Fibroblast of skin of scalp (primary cell): ENCODE results near the gene SEPHS2. TPM values are rescaled to one million over a fixed set of nuclear protein-coding genes. Genes with fewer than 3 reads are reported as not detected.
"Not testable (repeated sequence)": the region's sequence is repeated elsewhere in the genome, so short reads cannot be mapped to it uniquely, and the experiment has no call there.

Experiments
- DNase-seq: peaks from one replicate; pipeline ENCODE4 v3.0.0-alpha.2; 2013
- polyA plus RNA-seq, 2 experiments: library from polyadenylated mRNA; unstranded; fragments of 120-200 nt; gene quantifications; one replicate each; pipeline ENCODE4 v1.2.1, GENCODE V29; 2013; ENCODE audit not compliant: insufficient read length in 2 of 2

The SEPHS2 gene
- polyA plus RNA-seq (2013, experiment 1 of 2; ENCODE audit: insufficient read length) = 36.3 TPM
- polyA plus RNA-seq (2013, experiment 2 of 2; ENCODE audit: insufficient read length) = 36.5 TPM

- DNase-seq = peak; percentile 98
Observed at GRCh38 chr16:30445408-30446202, at the start of gene SEPHS2. Gene SEPHS2 (minus strand): TSS chr16:30445874. CDS start chr16:30445727, 147 bp downstream.

GRCh38 chr16:30494709-30495108 lies 49.0 kb upstream of the SEPHS2 start:
- no peak for DNase-seq

GRCh38 chr16:30493941-30494488 lies 48.3 kb upstream of the SEPHS2 start:
- DNase-seq = no peak

- DNase-seq = peak; percentile 90
Observed at GRCh38 chr16:30491744-30492308, 46.2 kb upstream of the SEPHS2 start.

GRCh38 chr16:30491229-30491628 lies 45.6 kb upstream of the SEPHS2 start:
- no peak for DNase-seq

- no peak for DNase-seq
Observed at GRCh38 chr16:30490210-30490609, 44.5 kb upstream of the SEPHS2 start.

- DNase-seq = no peak
Observed at GRCh38 chr16:30488764-30489605, 43.3 kb upstream of the SEPHS2 start.

- DNase-seq = no peak
Observed at GRCh38 chr16:30485818-30486436, 40.3 kb upstream of the SEPHS2 start.

- no peak for DNase-seq
Observed at GRCh38 chr16:30484887-30485286, 39.2 kb upstream of the SEPHS2 start.

- no peak for DNase-seq
Observed at GRCh38 chr16:30482366-30482765, 36.7 kb upstream of the SEPHS2 start.

- DNase-seq = no peak
Observed at GRCh38 chr16:30481381-30481780, 35.7 kb upstream of the SEPHS2 start.

GRCh38 chr16:30478766-30479478 lies 33.2 kb upstream of the SEPHS2 start:
- no peak for DNase-seq

GRCh38 chr16:30477773-30478172 lies 32.1 kb upstream of the SEPHS2 start:
- DNase-seq = not testable (repeated sequence)

GRCh38 chr16:30476991-30477390 lies 31.3 kb upstream of the SEPHS2 start:
- no peak for DNase-seq

GRCh38 chr16:30474684-30475083 lies 29.0 kb upstream of the SEPHS2 start:
- DNase-seq = no peak

GRCh38 chr16:30474074-30474452 lies 28.4 kb upstream of the SEPHS2 start:
- DNase-seq = no peak

- DNase-seq = no peak
Observed at GRCh38 chr16:30473231-30474073, 27.8 kb upstream of the SEPHS2 start.

- no peak for DNase-seq
Observed at GRCh38 chr16:30472328-30472942, 26.8 kb upstream of the SEPHS2 start, which contains the start of gene ITGAL. Gene ITGAL (plus strand): TSS chr16:30472742. CDS start chr16:30472838, 96 bp downstream.

GRCh38 chr16:30470632-30470995 lies 24.9 kb upstream of the SEPHS2 start:
- DNase-seq = no peak

- no peak for DNase-seq
Observed at GRCh38 chr16:30470170-30470512, 24.5 kb upstream of the SEPHS2 start.
